Measurements from ENCODE around the gene PAM.
"Not testable (repeated sequence)": the region's sequence is repeated elsewhere in the genome, so short reads cannot be mapped to it uniquely, and the experiment has no call there.

Gene PAM

GRCh38 chr5:102991802-102992201, 236.7 kb downstream of the PAM start:
- no peak for DNase-seq
- Histone ChIP-seq H3K4me1 (no peaks in the 10 kb centered on the region), H3K4me3 (ENCODE audit: low read depth, low read length) (no peak overlapping the region), H3K9me3 (no peaks in the 10 kb centered on the region), H3K36me3 (no peaks in the 10 kb centered on the region), H3K27me3 (no peaks in the 10 kb centered on the region)
- no peak for TF ChIP-seq CTCF (IDR thresholded peaks at IDR 0.05; ENCODE audit: low read depth, low read length)

GRCh38 chr5:102996011-102996575, 241.0 kb downstream of the PAM start:
- H3K36me3 ChIP-seq = no peaks in the 10 kb centered on the region
- no peak for TF ChIP-seq CTCF (IDR thresholded peaks at IDR 0.05; ENCODE audit: low read depth, low read length)
- no peak overlapping the region for H3K4me3 ChIP-seq (ENCODE audit: low read depth, low read length)
- DNase-seq = no peak
- H3K27me3 ChIP-seq = no peaks in the 10 kb centered on the region
- H3K9me3 ChIP-seq = no peaks in the 10 kb centered on the region
- H3K4me1 ChIP-seq = no peaks in the 10 kb centered on the region

GRCh38 chr5:102998224-102998623, 243.1 kb downstream of the PAM start:
- H3K27me3 ChIP-seq = no peaks in the 10 kb centered on the region
- TF ChIP-seq CTCF (IDR thresholded peaks at IDR 0.05; ENCODE audit: low read depth, low read length) = no peak
- no peak for DNase-seq
- no peaks in the 10 kb centered on the region for H3K9me3 ChIP-seq
- no peak overlapping the region for H3K4me3 ChIP-seq (ENCODE audit: low read depth, low read length)
- H3K36me3 ChIP-seq = no peaks in the 10 kb centered on the region; the same call in 1 of the 2 replicates
- H3K4me1 ChIP-seq = no peaks in the 10 kb centered on the region

- H3K9me3 ChIP-seq = no peaks in the 10 kb centered on the region
- no peak for TF ChIP-seq CTCF (IDR thresholded peaks at IDR 0.05; ENCODE audit: low read depth, low read length)
- no peak overlapping the region for H3K4me3 ChIP-seq (ENCODE audit: low read depth, low read length)
- no peaks in the 10 kb centered on the region for H3K4me1 ChIP-seq
- DNase-seq = no peak
- no peaks in the 10 kb centered on the region for H3K27me3 ChIP-seq
- no peaks in the 10 kb centered on the region; the same call in 1 of the 2 replicates for H3K36me3 ChIP-seq
Measured at GRCh38 chr5:102999191-102999590, 244.1 kb downstream of the PAM start.

- not testable (repeated sequence) for H3K36me3 ChIP-seq; H3K9me3 ChIP-seq; H3K4me3 ChIP-seq (ENCODE audit: low read depth, low read length); H3K4me1 ChIP-seq; DNase-seq; H3K27me3 ChIP-seq
Measured at GRCh38 chr5:102999621-103000020, 244.5 kb downstream of the PAM start.

- no peak for DNase-seq
- no peaks in the 10 kb centered on the region for H3K27me3 ChIP-seq
- H3K9me3 ChIP-seq = no peaks in the 10 kb centered on the region
- no peaks in the 10 kb centered on the region; the same call in 1 of the 2 replicates for H3K36me3 ChIP-seq
- H3K4me3 ChIP-seq (ENCODE audit: low read depth, low read length) = no peak overlapping the region
- no peak for TF ChIP-seq CTCF (IDR thresholded peaks at IDR 0.05; ENCODE audit: low read depth, low read length)
- no peaks in the 10 kb centered on the region for H3K4me1 ChIP-seq
Measured at GRCh38 chr5:103000089-103000488, 245.0 kb downstream of the PAM start.

- peaks cover 5% of the 10 kb centered on the region for H3K36me3 ChIP-seq
- TF ChIP-seq CTCF (IDR thresholded peaks at IDR 0.05; ENCODE audit: low read depth, low read length) = no peak
- no peak overlapping the region for H3K4me3 ChIP-seq (ENCODE audit: low read depth, low read length)
- no peaks in the 10 kb centered on the region for H3K27me3 ChIP-seq
- no peaks in the 10 kb centered on the region; the same call in 1 of the 2 replicates for H3K4me1 ChIP-seq
- H3K9me3 ChIP-seq = no peaks in the 10 kb centered on the region
- no peak for DNase-seq
Measured at GRCh38 chr5:103003872-103004271, 248.8 kb downstream of the PAM start.

Measured in BE2C (cell line).